Activated T-cell treated with anti-CD3 and anti-CD28 coated beads for 48 hours (primary cell): ENCODE results near the gene CCDC120.

Experiments used
- DNase-seq: peaks from one replicate; pipeline ENCODE4 v3.0.0-alpha.2; 2020; ENCODE audit warnings: low read depth

The CCDC120 gene

DNA sequence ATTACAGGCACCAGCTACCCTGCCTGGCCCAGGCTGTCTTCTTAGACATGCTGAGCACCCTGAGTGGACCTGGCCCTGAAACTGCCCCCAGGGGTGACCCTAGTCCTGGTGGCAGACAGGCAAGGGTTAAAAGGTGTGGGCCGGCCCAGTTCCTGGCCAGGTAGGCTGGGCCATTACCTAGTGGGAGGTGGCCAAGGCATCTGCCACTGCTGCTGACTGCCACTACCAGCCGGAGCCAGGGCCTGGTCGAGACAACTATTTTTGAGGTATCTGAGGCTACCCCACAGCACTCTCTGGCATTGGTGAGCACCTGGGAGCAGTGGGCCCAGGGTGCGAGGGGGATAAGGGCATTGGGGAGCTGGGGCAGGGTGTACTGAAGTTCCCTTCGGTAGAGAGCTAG, at the start of gene CCDC120:
TSS of gene CCDC120 (plus strand) at position 206 of the 400 bp plus-strand sequence. CDS start 3,043 bp downstream, outside the sequence.
- no peak for DNase-seq

GRCh38 chrX:49019050-49019449, 39.7 kb upstream of the CCDC120 start:
- no peak for DNase-seq

GRCh38 chrX:49019599-49020249, 39.1 kb upstream of the CCDC120 start:
- DNase-seq = no peak

- DNase-seq = no peak
Observed at GRCh38 chrX:49029876-49030275, 28.9 kb upstream of the CCDC120 start.

DNA sequence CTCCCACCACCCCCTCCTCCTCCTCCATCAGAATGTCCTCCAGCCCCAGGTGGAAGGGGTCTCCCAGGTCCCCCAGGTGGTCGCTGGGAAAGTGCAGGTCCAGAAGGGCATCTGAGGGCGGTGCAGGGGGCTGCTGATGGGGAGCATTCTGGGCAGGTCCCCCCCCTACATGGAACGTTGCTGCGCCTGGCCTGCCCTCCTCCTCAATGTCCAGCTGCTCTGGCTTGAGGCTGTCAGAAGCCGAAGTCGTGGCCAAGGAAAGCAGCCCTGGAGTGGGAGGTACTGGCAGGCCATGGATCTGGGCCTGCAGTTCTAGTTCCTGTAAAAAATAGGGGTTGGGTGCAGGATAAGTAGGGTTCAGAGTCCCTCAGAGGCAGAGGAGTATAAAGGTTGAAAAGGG, 28.5 kb upstream of the CCDC120 start:
- DNase-seq = no peak

- no peak for DNase-seq
Observed at GRCh38 chrX:49037883-49038475, 20.8 kb upstream of the CCDC120 start.

DNA sequence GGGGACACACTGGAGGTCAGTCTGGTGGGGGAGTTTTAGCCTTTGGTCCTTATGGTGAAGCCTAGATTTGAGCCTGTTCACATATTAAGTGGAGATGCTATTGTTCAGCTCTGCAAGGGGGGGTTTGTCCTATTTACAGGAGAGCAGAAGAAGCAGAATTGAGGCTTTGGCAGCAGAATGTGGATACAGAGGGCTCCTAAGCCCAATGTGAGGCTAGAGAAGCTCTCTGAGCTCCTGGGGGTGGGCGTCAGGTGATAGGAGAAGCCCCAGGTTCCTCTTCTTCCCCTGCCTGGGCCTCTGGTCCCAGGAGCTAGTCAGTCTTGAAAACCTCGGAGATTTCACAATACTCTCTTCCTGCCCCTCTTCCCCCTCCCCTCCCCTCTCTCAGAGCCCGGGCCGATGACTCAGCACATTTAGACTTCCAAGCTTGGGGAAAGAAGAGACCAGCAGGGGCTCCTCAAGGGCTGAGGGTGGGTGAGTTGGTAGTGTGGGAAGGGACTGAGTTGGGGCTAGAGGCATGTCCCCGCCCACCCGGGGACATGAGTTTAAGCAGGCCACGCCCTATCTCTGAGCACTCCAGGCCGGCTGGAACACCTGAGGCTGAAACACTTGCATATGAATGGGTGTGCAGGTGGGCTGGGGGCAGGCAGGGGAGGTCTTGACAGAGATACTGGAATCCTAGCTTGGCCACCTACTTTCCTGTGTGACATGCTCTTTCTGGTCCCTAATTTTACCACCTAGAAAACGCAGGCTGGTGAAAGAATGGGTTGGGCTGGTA, 19.0 kb upstream of the CCDC120 start:
- peak; percentile 25 for DNase-seq

GRCh38 chrX:49040376-49040955, 18.3 kb upstream of the CCDC120 start:
- no peak for DNase-seq

DNA sequence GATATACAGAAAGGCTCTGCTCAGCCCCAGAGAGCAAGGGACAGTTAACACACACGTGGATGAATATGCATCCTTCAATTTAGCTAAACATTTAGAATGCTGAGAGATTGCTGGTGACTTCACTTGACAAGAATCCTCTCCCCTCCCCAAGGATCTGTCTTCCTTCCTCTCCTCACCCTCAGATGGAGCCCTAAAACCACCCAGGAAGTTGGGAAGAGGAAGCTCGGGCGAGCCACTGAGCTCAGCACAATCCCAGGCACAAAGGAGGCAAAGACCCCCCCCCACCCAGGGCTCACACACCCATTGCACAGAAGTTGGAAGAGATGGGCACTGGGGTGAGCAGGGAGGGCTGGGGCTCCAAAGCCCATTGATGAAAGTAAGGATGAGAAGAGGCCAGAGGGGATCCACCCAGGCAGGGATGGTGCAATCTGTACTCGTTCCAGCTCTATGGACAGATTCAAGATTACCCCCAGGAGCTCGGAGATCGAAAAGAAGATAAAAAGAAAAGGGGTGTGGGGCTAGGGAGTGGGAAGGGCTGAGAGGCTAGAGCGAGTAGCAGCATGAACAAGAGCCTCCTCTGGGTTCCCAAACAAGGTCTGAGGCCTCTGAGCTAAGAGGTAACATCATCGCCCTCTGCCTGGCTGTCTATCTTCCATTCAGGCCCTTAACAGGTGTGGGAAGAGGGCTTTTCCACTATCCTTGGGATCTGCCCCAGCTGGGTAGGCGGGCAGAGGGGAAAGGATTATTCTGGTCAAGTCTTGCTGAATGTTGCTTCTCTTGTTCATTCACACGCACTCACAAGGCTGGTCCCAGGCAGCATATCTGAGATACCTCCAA, 16.8 kb upstream of the CCDC120 start:
- DNase-seq = no peak

DNA sequence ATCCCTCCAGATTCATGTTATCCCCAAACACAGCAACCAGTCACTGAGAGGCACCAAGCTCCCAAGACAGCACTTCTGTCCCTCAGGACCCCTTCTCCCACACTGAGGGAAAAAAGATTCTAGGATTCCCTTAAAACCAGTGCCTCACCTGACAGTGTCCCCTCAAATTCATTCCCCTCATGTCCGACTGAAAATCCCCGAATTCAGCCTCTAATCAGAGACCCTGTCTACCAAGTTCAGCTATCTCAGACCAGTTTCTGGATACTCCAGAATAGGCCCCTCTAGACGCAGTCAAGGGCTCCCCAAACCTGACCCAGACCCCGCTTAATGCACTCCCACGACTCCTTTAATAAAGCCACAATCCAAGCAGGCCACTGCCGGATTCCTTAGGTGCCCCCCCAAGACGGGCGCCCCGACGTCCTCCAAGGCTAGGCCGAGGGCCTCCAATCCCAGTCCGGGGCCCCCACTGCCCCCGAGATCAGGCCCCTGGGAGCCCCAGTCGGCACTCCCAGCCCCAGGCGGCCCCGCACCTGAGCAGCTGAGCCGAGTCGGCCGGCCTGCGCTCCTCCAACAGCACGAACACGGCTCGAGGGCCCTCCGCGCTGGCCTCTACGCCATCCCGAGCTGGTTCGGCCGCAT, 16.1 kb upstream of the CCDC120 start:
- DNase-seq = no peak

GRCh38 chrX:49043220-49043986, 15.4 kb upstream of the CCDC120 start, which contains the start of gene TFE3:
Gene TFE3 (minus strand): TSS chrX:49043357. CDS start chrX:49043226, 131 bp downstream.
- DNase-seq = peak; percentile 91

DNA sequence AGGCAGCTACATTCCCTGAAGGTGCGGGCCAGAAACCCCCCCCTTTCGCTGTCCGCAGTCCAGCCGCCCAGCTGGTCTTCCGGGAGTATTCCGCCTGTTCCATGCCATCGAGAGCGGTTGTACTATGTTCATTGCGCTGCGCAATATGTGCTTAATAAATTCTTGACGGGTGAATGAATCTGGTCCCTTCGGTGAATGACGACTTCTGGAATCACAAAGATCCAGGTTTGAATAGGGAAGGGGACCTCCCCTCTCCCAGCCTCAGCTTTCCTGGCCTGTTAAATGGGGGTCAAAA, 14.9 kb upstream of the CCDC120 start:
- DNase-seq = no peak

GRCh38 chrX:49053223-49054072, 5.4 kb upstream of the CCDC120 start:
- DNase-seq = peak; percentile 56

GRCh38 chrX:49054073-49054762, 4.6 kb upstream of the CCDC120 start:
- DNase-seq = no peak

- no peak for DNase-seq
Observed at GRCh38 chrX:49059201-49059600, 402 bp downstream of the CCDC120 start.

GRCh38 chrX:49059681-49060085, 884 bp downstream of the CCDC120 start:
- no peak for DNase-seq

DNA sequence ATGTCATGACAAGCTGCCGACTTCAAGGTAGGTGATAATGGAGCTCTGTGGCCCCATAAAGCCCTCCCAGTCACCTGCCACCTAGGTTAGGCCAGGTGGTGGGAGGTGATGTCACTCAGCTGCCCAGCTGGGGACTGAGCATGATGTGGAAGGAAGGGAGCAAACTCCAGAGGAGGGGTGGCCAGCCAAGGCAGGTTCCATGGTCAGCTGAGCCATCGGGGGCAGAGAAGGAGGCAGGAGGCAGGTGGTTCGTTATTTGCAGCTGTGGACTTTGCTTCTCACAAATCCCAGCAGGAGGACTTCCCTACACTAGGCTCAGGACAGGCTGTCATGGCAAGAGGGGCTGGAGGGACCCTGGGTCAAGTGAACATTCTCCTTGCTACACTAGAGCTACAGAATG, 2.1 kb downstream of the CCDC120 start:
- no peak for DNase-seq

- no peak for DNase-seq
Observed at GRCh38 chrX:49061490-49061889, 2.7 kb downstream of the CCDC120 start.

GRCh38 chrX:49061916-49062315, 3.1 kb downstream of the CCDC120 start:
- DNase-seq = no peak
